ENCODE results near the gene PLXNC1.

GRCh38 chr12:94353130-94353529 lies 204.8 kb downstream of the PLXNC1 start:
- no peak for TF ChIP-seq EZH2 (IDR thresholded peaks at IDR 0.05; ENCODE audit: borderline replicate concordance, low read length)
- TF ChIP-seq CTCF (IDR thresholded peaks at IDR 0.05; ENCODE audit: low read length), result no peak

Data from OCI-LY1 (cell line).